ENCODE results near the gene CD36. TPM values are rescaled to one million over a fixed set of nuclear protein-coding genes. Genes with fewer than 3 reads are reported as not detected.

Gene CD36
- total RNA-seq, 1 experiment from 2014 or later = 1.4 TPM

DNA sequence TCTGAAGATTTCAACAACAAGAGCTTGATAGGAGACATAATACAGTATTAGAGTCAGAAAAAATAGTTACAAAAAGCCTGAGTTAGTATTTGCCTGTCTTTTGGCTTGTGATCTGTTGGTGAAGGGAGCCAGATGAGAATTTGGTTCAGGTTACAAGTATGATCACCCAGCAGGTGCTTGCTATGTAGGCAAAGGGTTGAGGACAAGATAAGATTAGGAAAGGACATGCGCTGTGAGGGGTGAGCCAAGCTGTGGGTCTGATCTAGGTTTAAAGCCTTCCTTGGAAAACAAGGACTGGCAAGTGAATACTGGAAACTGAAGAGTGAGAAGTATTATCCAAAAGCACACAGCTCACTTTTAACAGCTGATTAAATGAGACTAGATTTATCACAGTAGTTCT is 28.7 kb upstream of the CD36 start:
- no peak overlapping the region for H3K27ac Mint-ChIP-seq
- H3K9me3 Mint-ChIP-seq = no peaks in the 10 kb centered on the region
- ChIA-PET POLR2A (no interaction called here), CTCF (no interaction called here)
- H3K36me3 Mint-ChIP-seq = no peaks in the 10 kb centered on the region
- H3K4me3 Mint-ChIP-seq = no peak overlapping the region
- no peak for ATAC-seq
- TF ChIP-seq, protein P1, sequence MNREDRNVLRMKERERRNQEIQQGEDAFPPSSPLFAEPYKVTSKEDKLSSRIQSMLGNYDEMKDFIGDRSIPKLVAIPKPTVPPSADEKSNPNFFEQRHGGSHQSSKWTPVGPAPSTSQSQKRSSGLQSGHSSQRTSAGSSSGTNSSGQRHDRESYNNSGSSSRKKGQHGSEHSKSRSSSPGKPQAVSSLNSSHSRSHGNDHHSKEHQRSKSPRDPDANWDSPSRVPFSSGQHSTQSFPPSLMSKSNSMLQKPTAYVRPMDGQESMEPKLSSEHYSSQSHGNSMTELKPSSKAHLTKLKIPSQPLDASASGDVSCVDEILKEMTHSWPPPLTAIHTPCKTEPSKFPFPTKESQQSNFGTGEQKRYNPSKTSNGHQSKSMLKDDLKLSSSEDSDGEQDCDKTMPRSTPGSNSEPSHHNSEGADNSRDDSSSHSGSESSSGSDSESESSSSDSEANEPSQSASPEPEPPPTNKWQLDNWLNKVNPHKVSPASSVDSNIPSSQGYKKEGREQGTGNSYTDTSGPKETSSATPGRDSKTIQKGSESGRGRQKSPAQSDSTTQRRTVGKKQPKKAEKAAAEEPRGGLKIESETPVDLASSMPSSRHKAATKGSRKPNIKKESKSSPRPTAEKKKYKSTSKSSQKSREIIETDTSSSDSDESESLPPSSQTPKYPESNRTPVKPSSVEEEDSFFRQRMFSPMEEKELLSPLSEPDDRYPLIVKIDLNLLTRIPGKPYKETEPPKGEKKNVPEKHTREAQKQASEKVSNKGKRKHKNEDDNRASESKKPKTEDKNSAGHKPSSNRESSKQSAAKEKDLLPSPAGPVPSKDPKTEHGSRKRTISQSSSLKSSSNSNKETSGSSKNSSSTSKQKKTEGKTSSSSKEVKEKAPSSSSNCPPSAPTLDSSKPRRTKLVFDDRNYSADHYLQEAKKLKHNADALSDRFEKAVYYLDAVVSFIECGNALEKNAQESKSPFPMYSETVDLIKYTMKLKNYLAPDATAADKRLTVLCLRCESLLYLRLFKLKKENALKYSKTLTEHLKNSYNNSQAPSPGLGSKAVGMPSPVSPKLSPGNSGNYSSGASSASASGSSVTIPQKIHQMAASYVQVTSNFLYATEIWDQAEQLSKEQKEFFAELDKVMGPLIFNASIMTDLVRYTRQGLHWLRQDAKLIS (CRISPR knock-in tag; IDR thresholded peaks at IDR 0.05; ENCODE audit: borderline replicate concordance) = no peak
- TF ChIP-seq NR2C2 (CRISPR knock-in tag; IDR thresholded peaks at IDR 0.05) = no peak
- TF ChIP-seq CREM (CRISPR knock-in tag; IDR thresholded peaks at IDR 0.05) = no peak
- TF ChIP-seq ETV6 (CRISPR knock-in tag; IDR thresholded peaks at IDR 0.05) = no peak
- TF ChIP-seq, protein P2, sequence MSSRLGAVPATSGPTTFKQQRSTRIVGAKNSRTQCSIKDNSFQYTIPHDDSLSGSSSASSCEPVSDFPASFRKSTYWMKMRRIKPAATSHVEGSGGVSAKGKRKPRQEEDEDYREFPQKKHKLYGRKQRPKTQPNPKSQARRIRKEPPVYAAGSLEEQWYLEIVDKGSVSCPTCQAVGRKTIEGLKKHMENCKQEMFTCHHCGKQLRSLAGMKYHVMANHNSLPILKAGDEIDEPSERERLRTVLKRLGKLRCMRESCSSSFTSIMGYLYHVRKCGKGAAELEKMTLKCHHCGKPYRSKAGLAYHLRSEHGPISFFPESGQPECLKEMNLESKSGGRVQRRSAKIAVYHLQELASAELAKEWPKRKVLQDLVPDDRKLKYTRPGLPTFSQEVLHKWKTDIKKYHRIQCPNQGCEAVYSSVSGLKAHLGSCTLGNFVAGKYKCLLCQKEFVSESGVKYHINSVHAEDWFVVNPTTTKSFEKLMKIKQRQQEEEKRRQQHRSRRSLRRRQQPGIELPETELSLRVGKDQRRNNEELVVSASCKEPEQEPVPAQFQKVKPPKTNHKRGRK (CRISPR knock-in tag; IDR thresholded peaks at IDR 0.05; ENCODE audit: borderline replicate concordance) = no peak
- no peak for TF ChIP-seq FOXJ3 (CRISPR knock-in tag; IDR thresholded peaks at IDR 0.05; ENCODE audit: borderline replicate concordance)
- TF ChIP-seq, protein P3, sequence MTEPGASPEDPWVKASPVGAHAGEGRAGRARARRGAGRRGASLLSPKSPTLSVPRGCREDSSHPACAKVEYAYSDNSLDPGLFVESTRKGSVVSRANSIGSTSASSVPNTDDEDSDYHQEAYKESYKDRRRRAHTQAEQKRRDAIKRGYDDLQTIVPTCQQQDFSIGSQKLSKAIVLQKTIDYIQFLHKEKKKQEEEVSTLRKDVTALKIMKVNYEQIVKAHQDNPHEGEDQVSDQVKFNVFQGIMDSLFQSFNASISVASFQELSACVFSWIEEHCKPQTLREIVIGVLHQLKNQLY (CRISPR knock-in tag; IDR thresholded peaks at IDR 0.05) = no peak
- no peak for TF ChIP-seq NFATC4 (CRISPR knock-in tag; IDR thresholded peaks at IDR 0.05)
- TF ChIP-seq, protein P4, sequence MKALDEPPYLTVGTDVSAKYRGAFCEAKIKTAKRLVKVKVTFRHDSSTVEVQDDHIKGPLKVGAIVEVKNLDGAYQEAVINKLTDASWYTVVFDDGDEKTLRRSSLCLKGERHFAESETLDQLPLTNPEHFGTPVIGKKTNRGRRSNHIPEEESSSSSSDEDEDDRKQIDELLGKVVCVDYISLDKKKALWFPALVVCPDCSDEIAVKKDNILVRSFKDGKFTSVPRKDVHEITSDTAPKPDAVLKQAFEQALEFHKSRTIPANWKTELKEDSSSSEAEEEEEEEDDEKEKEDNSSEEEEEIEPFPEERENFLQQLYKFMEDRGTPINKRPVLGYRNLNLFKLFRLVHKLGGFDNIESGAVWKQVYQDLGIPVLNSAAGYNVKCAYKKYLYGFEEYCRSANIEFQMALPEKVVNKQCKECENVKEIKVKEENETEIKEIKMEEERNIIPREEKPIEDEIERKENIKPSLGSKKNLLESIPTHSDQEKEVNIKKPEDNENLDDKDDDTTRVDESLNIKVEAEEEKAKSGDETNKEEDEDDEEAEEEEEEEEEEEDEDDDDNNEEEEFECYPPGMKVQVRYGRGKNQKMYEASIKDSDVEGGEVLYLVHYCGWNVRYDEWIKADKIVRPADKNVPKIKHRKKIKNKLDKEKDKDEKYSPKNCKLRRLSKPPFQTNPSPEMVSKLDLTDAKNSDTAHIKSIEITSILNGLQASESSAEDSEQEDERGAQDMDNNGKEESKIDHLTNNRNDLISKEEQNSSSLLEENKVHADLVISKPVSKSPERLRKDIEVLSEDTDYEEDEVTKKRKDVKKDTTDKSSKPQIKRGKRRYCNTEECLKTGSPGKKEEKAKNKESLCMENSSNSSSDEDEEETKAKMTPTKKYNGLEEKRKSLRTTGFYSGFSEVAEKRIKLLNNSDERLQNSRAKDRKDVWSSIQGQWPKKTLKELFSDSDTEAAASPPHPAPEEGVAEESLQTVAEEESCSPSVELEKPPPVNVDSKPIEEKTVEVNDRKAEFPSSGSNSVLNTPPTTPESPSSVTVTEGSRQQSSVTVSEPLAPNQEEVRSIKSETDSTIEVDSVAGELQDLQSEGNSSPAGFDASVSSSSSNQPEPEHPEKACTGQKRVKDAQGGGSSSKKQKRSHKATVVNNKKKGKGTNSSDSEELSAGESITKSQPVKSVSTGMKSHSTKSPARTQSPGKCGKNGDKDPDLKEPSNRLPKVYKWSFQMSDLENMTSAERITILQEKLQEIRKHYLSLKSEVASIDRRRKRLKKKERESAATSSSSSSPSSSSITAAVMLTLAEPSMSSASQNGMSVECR (CRISPR knock-in tag; IDR thresholded peaks at IDR 0.05; ENCODE audit: borderline replicate concordance) = no peak
- no peak for TF ChIP-seq SMAD3 (CRISPR knock-in tag; IDR thresholded peaks at IDR 0.05; ENCODE audit: borderline replicate concordance)
- no peak for TF ChIP-seq RORB (CRISPR knock-in tag; IDR thresholded peaks at IDR 0.05)
- DNase-seq (ENCODE audit: low spot score) = no peak
- peaks cover 14% of the 10 kb centered on the region for H3K4me1 Mint-ChIP-seq
- H3K27me3 Mint-ChIP-seq (ENCODE audit: low read depth) = no peaks in the 10 kb centered on the region

DNA sequence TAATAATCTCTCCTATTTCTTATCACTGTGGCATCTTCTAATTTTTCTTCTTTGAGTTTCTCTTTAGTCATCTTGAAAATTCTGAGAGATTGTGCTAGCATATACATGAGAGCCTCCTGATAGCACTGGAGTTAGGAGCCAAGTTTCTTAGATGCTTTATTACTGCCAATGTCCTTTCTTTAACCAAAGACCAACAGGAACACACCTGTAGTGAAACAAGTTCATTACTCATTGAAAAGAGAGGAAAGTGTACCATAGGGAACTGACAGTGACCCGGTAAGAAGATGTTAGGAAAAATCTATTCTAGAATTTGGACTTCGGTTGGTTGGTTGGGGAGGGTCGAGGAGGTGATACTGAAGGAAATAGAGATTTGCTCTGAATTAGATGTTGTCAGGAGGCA is 27.1 kb upstream of the CD36 start:
- Mint-ChIP-seq H3K4me3 (no peak overlapping the region), H3K27me3 (ENCODE audit: low read depth) (no peaks in the 10 kb centered on the region), H3K4me1 (peaks cover 21% of the 10 kb centered on the region), H3K9me3 (no peaks in the 10 kb centered on the region), H3K36me3 (no peaks in the 10 kb centered on the region), H3K27ac (no peak overlapping the region)
- ChIA-PET POLR2A (no interaction called here), CTCF (no interaction called here)
- DNase-seq (ENCODE audit: low spot score) = no peak
- ATAC-seq = no peak
- TF ChIP-seq, protein P5, sequence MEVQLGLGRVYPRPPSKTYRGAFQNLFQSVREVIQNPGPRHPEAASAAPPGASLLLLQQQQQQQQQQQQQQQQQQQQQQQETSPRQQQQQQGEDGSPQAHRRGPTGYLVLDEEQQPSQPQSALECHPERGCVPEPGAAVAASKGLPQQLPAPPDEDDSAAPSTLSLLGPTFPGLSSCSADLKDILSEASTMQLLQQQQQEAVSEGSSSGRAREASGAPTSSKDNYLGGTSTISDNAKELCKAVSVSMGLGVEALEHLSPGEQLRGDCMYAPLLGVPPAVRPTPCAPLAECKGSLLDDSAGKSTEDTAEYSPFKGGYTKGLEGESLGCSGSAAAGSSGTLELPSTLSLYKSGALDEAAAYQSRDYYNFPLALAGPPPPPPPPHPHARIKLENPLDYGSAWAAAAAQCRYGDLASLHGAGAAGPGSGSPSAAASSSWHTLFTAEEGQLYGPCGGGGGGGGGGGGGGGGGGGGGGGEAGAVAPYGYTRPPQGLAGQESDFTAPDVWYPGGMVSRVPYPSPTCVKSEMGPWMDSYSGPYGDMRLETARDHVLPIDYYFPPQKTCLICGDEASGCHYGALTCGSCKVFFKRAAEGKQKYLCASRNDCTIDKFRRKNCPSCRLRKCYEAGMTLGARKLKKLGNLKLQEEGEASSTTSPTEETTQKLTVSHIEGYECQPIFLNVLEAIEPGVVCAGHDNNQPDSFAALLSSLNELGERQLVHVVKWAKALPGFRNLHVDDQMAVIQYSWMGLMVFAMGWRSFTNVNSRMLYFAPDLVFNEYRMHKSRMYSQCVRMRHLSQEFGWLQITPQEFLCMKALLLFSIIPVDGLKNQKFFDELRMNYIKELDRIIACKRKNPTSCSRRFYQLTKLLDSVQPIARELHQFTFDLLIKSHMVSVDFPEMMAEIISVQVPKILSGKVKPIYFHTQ (CRISPR knock-in tag; IDR thresholded peaks at IDR 0.05) = no peak
- TF ChIP-seq ELF4 (CRISPR knock-in tag; IDR thresholded peaks at IDR 0.05; ENCODE audit: low read depth) = no peak
- TF ChIP-seq, protein P6, sequence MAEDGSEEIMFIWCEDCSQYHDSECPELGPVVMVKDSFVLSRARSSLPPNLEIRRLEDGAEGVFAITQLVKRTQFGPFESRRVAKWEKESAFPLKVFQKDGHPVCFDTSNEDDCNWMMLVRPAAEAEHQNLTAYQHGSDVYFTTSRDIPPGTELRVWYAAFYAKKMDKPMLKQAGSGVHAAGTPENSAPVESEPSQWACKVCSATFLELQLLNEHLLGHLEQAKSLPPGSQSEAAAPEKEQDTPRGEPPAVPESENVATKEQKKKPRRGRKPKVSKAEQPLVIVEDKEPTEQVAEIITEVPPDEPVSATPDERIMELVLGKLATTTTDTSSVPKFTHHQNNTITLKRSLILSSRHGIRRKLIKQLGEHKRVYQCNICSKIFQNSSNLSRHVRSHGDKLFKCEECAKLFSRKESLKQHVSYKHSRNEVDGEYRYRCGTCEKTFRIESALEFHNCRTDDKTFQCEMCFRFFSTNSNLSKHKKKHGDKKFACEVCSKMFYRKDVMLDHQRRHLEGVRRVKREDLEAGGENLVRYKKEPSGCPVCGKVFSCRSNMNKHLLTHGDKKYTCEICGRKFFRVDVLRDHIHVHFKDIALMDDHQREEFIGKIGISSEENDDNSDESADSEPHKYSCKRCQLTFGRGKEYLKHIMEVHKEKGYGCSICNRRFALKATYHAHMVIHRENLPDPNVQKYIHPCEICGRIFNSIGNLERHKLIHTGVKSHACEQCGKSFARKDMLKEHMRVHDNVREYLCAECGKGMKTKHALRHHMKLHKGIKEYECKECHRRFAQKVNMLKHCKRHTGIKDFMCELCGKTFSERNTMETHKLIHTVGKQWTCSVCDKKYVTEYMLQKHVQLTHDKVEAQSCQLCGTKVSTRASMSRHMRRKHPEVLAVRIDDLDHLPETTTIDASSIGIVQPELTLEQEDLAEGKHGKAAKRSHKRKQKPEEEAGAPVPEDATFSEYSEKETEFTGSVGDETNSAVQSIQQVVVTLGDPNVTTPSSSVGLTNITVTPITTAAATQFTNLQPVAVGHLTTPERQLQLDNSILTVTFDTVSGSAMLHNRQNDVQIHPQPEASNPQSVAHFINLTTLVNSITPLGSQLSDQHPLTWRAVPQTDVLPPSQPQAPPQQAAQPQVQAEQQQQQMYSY (CRISPR knock-in tag; IDR thresholded peaks at IDR 0.05) = no peak

All from WTC11 (cell line).